ENCODE results near the gene GGACT. TPM values are rescaled to one million over a fixed set of nuclear protein-coding genes. Genes with fewer than 3 reads are reported as not detected.
"Not testable (repeated sequence)": the region's sequence is repeated elsewhere in the genome, so short reads cannot be mapped to it uniquely, and the experiment has no call there.

Gene GGACT
- total RNA-seq, 1 experiment from 2014 or later, result 2.2 TPM

DNA sequence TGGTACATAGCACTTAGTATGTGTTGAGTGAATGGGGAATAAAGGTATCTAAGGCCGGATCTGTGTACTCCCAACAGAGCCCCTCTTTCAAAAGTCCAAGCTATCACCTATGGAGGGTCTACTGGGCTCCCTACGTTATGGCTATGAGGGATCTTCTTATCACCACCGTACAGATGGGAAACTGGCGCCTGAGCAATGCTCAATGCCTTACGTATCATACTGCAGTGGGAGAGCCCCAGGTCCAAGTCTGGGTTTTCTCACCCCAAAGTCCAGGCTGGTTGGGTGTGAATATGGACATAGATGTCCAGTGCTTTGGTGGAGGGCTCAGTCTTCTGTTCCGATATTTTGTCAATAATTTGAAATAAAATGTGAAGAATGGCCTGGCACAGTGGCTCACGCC is 13.1 kb upstream of the GGACT start:
- DNase-seq (ENCODE audit: low read depth), result no peak

DNA sequence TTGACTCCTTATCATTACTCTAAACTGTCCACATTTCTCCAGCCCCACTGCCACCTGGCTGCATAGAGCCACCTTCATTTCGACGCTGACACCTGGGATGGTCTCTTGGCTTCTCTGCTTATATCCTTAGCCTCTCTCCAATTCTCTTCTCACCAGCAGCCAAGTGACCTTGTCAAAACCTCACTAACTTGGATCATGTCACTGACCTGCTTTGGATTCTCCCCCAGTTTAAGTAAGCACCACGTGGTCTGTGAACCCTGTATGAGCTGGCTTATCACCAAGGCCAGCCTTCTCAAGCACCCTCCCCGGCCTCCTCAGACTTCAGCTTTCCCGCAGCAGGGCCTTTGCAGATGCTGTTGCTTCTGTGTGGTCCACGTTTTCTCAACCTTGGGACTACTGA is 12.3 kb upstream of the GGACT start:
- no peak for DNase-seq (ENCODE audit: low read depth)

DNA sequence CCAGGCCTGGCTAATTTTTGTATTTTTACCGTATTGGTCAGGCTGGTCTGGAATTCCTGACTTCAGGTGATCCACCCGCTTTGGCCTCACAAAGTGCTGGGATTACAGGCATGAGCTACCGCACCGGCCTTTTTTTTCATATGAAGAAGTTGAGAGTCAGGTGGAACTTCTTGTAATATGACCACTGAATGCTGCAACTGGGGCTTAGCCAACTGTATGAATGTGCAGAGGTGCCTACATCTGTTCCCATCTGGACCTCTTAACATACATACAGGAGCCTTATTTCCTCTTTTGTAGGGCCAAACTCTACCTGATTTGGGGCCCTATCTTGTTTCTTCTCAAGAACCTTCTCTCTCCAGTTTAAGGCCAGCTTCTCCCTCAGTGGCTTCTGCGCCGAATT is 11.9 kb upstream of the GGACT start:
- no peak for DNase-seq (ENCODE audit: low read depth)

DNA sequence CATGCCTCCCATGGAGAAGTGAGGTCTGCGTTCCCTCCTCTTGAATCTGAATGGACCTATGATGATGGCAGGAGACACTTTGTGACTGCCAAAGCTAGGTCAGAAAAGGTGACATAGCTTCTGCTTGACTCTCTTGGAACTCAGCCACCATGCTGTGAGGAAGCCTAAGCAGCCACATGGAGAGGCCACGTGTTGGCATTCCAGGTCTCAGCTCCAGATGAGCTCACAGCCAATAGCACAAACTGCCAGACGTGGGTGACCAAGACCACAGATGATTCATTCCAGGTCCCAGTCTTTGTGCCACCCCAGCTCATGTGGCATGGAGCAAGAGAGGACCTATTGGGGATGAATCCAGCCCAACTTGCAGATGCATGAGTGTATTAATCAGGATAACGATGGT is 8.7 kb upstream of the GGACT start:
- DNase-seq (ENCODE audit: low read depth), result peak; percentile 40

DNA sequence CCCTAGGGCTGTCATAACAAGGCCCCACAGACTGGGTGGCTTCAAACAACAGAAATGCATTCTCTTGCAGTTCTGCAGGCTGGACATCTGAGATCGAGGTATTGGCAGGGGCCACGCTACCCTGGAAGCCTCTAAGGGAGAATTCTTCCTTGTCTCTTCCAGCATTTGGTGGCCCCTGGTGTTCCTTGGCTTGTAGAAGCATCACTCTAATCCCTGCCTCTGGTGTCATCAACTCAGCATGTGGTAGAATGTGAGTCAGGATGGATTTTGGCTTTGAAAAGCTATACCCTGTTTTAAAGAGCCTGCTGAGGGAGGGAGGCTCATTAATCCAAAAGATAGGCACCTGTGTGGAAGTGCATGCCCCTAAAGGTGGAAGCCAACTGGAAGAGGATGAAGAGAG is 7.9 kb upstream of the GGACT start:
- no peak for DNase-seq (ENCODE audit: low read depth)

DNA sequence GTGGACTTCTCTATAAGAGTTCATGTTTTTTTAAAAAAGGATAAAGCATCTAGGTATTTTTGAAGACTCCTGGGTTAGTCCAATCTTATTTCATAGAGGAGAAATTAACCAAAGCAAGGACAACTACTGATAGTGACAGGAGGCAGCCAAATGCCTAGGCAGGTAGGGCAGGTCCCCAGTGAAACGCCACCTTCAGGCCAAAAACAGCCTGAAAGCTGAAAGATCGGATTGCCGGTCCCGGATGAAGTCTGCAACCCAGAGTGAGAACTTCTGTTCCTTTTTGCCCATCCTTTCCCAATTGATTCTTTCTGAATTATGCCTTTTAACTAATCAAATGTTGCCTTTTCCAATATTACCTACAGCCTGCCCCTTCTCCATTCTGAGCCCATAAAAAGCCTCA is 6.1 kb upstream of the GGACT start:
- no peak for DNase-seq (ENCODE audit: low read depth)

DNA sequence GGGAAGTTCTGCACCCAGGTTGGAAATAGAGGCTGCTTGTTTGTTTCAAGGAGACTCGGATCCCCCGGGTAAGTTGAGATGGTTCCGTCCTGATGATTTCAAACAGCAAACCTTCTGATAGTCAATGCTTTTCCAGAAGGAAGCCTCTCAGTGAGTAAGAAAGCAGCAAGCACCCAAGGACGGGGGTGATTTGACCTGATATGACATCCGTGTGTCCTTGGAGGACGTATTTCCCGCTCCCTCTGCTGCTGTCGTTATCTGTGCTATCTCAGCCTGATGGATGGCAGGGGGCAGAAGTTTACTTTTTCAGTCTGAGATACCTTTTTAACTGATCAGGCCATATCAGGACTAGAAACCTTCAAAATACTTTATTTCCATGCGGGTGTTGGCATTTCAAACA is 5.7 kb upstream of the GGACT start:
- DNase-seq (ENCODE audit: low read depth), result no peak

DNA sequence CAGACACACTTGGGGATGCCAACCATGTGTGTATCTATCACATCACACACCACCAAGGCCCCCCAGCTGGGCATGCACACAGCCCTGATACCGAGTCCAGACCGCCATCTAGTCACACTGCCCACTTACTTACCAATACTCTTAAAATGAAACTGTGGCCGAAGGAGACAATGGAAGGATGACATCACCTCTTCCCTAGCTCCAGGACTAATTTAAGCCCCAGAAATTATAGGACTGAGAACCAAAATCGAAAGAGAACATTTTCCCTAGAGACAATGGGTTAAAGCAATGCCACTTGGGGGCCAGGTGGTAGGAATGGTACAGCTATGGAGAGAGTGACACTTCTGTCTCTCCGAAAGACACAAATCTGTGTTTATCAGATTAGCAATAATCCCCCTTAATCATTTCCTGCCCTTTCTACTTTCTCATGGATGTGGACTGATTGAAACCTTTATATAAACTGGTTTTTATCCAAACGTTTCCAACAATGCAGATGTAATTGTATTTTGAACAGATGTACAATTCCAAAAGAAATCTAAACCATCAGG is 663 bp upstream of the GGACT start:
- DNase-seq (ENCODE audit: low read depth), result peak; percentile 25

DNA sequence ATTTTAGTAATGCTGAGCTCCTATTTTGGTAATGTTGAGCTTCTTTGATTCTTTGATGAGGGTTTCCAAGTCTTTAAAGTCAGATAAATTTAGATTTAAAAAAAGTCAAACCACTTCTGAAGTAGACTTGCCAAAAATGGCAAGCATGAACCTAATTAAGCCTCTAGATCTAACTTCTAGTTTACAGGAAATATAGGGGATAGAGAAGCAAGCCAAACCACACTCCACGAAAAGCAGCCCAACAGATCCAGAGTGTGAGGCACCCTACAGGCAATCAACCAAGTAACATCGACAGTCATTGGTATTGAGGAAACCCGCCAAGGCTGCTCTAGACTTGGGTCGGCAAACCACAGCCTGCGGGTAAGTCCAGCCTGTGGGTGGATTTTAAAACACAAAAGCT is 3.7 kb downstream of the GGACT start:
- DNase-seq (ENCODE audit: low read depth), result peak; percentile 40

DNA sequence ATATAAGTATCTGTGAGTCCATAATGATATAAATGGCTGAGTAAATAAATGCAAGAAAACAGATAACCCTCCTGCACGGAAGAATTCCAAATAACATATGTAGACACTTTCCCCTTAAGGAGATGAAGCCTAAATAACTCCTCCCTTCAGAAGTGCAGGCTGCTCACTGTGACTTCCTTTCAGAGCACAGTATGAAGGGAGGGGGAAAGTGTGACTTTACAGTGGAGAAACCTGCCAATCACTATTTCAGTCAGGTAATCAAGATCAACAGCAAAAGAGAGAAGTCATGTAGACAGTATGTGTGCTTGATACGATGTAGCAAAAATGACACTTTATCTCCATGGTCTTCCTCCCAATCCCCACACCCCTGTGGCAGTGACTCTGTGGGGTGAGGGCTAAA is 7.1 kb downstream of the GGACT start:
- no peak for DNase-seq (ENCODE audit: low read depth)

DNA sequence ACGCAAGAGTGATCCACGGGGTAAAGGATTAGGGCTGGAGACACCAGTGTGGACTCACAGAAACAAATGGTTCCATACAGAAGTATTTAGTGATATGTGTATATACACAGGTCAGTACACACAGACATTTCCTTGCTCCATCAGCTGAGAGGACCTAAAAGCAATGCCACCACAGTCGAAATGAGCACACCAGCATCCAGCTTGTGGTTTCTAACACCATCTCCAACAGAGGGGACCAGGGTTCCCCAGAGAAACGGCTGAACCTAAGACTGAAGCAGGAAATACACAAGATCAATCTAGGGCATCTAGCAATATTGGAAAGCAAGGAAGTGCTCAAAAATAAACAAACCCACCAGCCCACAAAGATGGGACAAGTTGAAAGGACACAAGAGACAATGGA is 7.6 kb downstream of the GGACT start:
- DNase-seq (ENCODE audit: low read depth), result no peak

DNA sequence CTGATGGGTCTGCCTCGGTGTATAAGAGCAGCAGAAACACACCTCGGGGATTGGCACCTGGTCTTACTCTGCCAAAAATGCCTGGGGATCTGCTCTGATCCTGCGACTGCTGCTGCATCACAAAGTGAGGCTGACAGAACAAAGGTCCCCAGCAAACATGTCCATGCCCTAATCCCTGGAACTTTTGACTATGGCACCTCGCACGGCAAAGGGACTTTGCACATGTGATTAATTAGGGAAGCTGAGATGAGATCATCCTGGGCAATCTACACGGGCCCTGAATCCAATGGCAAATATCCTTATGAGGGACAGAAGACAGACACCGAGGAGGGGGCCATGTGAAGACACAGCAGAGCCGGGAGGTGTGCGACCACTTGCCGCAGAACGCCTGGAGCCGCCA is 8.5 kb downstream of the GGACT start:
- DNase-seq (ENCODE audit: low read depth), result no peak

DNA sequence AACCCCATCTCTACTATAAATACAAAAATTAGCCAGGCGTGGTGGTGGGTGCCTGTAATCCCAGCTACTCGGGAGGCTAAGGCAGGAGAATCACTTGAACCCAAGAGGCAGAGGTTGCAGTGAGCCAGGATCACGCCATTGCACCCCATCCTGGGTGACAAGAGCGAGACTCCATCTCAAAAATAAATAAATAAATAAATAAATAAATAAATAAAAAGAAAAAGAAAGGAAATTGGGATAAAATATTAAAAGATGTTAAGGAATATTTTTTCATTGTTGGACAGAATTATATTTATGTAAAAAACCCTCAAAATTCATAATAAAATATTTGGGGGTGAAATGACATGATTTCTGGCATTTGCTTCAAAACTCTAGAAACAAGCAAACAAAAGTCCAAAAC is 11.3 kb downstream of the GGACT start:
- DNase-seq (ENCODE audit: low read depth), result not testable (repeated sequence)

DNA sequence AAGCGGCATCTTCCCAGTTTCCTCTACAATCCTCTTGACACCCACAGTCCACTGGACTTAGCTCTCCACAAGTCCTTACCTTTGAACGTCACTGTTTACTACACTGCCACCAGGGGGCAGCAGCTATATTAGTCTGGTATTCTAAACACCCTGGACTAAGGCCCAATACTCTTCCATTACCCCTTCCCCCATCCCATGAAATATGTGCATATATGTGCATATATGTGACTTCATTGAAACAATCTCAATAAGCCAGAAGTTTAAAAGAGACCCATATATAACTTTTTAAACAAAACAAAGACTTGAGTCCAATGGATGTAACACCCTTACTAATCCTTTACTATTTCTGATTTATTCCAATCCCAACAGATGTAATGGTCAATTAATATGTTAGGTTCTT is 15.5 kb downstream of the GGACT start:
- DNase-seq (ENCODE audit: low read depth), result peak; percentile 63

DNA sequence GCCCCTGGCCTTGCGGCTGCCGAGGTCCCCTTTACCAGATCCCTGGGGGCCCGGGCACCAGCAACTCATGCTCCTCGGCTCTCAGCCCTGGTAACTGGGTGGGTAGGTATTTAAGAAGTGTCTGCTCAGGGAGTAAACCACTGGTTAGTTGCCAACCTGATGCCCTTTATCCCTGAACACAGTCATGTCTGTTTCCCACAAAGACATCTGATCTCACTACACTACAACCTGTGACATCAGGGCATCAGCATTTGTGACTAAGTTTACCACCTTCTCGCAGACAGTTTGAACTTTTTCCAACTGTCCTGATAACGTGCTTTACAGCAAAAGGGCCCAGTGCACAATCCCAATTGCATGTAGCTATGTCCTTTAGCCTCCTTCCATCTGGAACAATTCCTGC is 22.0 kb downstream of the GGACT start:
- peak; percentile 7 for DNase-seq (ENCODE audit: low read depth)

DNA sequence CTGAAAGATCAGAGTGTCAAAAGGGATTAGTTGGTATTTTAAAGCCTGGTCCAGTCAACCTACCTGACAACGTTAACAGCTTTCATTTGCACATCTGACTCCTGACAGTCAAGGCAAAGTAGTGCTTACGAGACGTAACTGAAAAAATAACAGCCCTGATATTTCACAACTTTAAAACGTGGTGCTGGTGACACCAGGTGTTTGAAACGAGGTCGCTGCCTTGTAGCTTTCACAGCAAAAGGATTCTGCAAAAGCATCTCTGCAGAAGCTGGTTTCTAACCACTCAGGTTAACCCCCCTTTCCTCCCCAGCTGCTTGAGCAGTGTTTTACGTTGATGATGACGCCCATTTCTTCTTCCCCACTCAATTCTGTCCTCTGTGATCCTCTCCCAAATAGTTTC is 23.3 kb downstream of the GGACT start:
- no peak for DNase-seq (ENCODE audit: low read depth)

DNA sequence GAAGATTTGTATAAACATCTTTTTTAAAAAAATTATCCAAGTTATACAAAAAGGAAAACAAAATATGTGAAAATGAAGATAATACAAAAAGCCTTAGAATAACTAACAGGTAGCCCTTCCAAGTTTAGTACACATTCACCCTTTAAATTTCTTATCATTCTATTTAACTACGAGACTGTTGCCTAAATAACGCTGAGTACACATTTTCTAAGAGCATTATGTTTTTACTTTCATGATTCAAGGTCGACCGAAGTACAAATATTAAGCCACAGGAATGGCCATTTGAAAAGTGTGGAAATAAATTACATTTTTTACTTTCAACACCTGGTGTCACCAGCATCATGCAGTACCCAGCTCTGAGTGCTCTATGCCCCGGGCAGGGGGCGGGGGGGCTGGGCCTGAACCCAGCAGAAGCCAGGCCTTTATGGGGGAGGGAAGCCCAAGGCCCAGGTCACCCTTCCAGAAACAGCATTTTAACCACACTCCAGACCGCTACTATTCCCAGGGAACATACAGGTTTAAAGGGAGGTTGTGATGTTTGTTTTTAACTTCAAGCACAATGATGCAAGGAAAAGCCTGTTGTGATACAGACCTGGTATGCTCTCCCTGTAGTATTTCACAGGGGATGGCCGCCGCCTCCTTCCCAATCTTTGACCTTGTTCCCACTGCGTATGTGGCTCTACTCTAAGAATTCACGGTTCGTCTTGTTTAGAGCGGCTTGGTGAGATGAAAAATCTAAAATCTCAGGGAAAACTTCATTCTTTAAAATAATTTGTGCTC is 24.0 kb downstream of the GGACT start:
- no peak for DNase-seq (ENCODE audit: low read depth)

DNA sequence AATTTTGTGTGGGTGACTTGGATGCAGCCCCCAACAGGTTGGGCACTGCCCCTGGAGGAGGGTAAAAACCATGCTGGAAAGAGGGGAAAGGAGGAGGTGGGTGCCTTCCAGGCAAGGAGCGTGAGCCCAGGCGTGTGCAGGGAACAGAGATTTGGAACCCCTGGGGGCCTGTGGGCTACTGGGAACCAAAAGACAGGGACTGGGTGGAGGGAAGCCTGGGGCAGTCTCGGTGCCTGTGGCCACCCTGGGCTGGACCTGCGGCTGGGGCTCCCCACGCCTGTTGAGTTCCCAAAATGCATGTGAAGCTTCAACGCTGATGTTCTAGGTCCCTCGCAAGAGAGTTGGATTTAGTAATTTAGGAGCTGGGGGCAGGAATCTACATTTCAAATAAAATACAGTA is 24.8 kb downstream of the GGACT start:
- DNase-seq (ENCODE audit: low read depth), result no peak

DNA sequence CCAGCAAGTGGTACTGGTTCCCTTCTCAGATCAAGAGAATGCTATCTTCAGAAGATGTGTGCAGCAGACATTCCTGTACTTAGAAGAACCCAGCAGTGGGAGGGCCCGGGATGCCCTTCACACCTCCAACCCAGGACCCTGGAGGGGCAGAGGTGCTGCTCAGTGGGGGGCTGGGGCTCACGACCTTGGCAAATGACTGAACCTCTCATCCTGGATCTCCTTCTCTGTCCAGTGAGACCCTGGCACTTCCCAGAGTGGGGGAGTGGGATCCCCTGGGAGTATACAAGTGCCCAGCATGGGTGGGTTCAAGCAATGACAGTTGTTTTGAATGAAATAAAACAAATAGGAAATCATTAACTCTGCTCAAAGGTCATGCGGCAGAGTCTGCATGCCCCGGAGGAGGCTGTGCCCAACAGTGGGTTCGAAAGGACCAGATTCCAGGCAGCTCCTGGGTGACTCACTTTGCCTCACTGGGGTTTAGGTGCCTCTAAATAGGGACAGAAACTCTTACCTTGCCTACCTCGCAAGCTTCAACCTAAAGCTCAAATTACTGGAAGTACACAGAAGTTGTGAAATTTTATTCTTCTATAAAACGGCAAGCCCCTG is 26.9 kb downstream of the GGACT start:
- no peak for DNase-seq (ENCODE audit: low read depth)

DNA sequence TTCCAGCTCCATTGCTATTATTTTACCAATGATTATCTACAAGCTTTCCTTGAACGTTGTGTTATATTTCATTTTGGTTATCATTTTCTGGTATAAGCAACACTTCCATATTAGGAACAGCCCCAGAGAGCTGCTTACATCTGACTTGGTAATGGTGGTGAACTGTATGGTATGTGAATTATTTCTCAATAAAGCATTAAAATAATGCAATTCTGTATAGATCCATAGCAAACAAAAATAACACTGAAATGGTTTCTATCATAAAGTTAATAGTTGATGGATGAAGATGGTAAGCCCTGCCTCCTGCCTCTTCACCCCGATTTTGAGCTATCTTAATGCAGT is 27.5 kb downstream of the GGACT start:
- DNase-seq (ENCODE audit: low read depth), result no peak

DNA sequence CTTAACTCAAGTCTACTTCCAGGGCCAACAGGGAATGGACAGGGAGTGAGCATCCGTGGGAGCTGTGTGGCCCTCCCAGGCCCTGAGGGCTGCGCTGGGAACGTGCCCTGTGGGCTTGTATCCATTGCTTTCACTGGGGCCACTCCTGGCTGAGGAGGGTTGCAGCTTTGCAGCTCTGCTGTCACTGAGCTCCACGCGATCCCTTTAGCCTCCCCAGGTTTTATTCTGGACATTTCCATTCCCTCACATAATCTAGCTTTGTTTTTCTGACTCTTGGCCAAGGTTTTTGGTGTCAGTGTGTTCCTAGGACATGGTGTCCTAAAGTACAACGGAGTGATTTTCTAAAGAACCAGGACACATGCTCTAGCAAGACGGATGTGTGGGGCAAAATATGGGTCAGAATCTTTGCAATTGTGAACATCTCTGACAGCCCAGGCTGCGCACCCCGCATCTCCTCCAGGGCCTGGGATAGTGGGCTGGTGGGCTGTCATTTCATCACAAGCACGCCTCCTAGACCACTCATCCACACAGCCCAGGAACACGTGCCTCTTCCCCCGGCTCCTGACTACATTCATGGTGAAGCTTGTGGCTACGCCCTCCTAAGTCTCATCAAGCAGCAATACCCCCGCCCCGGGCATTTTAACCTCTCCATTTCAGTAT is 28.0 kb downstream of the GGACT start:
- no peak for DNase-seq (ENCODE audit: low read depth)

DNA sequence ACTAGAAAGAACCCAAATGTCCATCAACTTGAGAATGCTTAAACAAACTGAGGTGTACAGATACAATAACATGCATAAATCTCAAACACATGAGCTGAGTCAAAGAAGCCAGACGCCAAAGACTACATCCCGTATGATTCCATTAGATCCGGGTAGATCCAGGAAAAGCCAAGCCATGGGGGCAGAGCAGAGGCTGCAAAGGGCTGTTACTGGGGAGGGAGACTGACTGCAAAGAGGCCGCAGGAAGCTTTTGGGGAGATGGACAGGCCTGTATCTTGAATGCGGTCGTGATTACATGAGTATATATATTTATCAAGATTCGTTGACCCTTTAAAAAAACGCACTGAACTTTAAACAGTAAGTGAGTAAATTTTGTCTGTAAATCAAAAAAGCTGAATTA is 28.7 kb downstream of the GGACT start:
- DNase-seq (ENCODE audit: low read depth), result no peak

DNA sequence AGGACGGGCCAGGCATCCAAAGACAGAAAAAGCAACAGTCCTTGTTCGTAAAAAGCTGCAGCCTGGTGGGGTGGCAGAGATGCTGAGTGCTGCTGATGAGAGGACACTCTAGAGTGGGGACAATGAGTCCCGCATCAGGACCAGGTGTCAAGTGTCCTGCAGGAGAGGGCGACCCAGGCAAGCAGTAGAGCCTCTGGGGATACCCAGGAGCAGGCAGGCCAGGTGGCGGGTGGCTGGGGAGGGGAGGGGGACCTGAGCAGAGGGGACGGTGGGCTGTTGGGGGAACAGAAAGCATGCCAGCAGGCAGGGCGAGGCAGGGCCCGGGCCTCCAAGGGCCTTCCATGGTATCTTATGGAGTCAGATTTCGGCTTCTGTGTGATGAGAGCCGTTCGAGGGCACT is 35.8 kb downstream of the GGACT start:
- no peak for DNase-seq (ENCODE audit: low read depth)

Measured in RPMI7951 (cell line).